ENCODE measurements around the gene RHO.
A peak's percentile ranks its signal among the peaks of the same experiment; 100 is the strongest.

RHO gene

GRCh38 chr3:129574206-129574605 is 45.8 kb downstream of the RHO start:
- no peaks in the 10 kb centered on the region for H3K9me3 ChIP-seq (ENCODE audit: insufficient read depth, low read length)
- no peaks in the 10 kb centered on the region for H3K9me2 ChIP-seq (replicated peaks; ENCODE audit: insufficient read depth, low read length)
- no peak overlapping the region for H2AFZ ChIP-seq (ENCODE audit: low read depth, low read length, severe bottlenecking)
- no peaks in the 10 kb centered on the region for H3F3A ChIP-seq (ENCODE audit: insufficient read depth)
- H3K4me3 ChIP-seq (ENCODE audit: insufficient read depth, low read length, poor library complexity, severe bottlenecking): no peak overlapping the region
- H4K20me1 ChIP-seq (ENCODE audit: low read depth, low read length): no peaks in the 10 kb centered on the region
- no peaks in the 10 kb centered on the region for H3K36me3 ChIP-seq (ENCODE audit: low read length)
- H3K79me2 ChIP-seq (ENCODE audit: insufficient read depth, low read length): no peaks in the 10 kb centered on the region
- H3K4me2 ChIP-seq (ENCODE audit: low read depth, low read length, poor library complexity, severe bottlenecking): no peak overlapping the region
- H3K27me3 ChIP-seq (ENCODE audit: low read length): no peaks in the 10 kb centered on the region
- no peak overlapping the region for H3K9ac ChIP-seq (ENCODE audit: low read length)
- TF ChIP-seq CTCF (IDR thresholded peaks at IDR 0.05; ENCODE audit: insufficient read depth, low read length, poor library complexity, severe bottlenecking) (no peak), EZH2phosphoT487 (conservative IDR thresholded peaks at IDR 0.05; ENCODE audit: low read length) (no peak)
- no peak overlapping the region for H3K27ac ChIP-seq (ENCODE audit: low read depth, low read length)

- no peak overlapping the region for H3K4me2 ChIP-seq (ENCODE audit: low read depth, low read length, poor library complexity, severe bottlenecking)
- H3F3A ChIP-seq (ENCODE audit: insufficient read depth): no peaks in the 10 kb centered on the region
- TF ChIP-seq CTCF (IDR thresholded peaks at IDR 0.05; ENCODE audit: insufficient read depth, low read length, poor library complexity, severe bottlenecking) (no peak), EZH2phosphoT487 (conservative IDR thresholded peaks at IDR 0.05; ENCODE audit: low read length) (no peak)
- no peaks in the 10 kb centered on the region for H3K27me3 ChIP-seq (ENCODE audit: low read length)
- H4K20me1 ChIP-seq (ENCODE audit: low read depth, low read length): no peaks in the 10 kb centered on the region
- no peak overlapping the region for H3K9ac ChIP-seq (ENCODE audit: low read length)
- H3K27ac ChIP-seq (ENCODE audit: low read depth, low read length): no peak overlapping the region
- no peaks in the 10 kb centered on the region for H3K9me2 ChIP-seq (replicated peaks; ENCODE audit: insufficient read depth, low read length)
- H3K4me3 ChIP-seq (ENCODE audit: insufficient read depth, low read length, poor library complexity, severe bottlenecking): no peak overlapping the region
- H3K9me3 ChIP-seq (ENCODE audit: insufficient read depth, low read length): no peaks in the 10 kb centered on the region
- no peaks in the 10 kb centered on the region for H3K36me3 ChIP-seq (ENCODE audit: low read length)
- H2AFZ ChIP-seq (ENCODE audit: low read depth, low read length, severe bottlenecking): no peak overlapping the region
- H3K79me2 ChIP-seq (ENCODE audit: insufficient read depth, low read length): no peaks in the 10 kb centered on the region
Measured at GRCh38 chr3:129575233-129575996, 47.0 kb downstream of the RHO start.

- no peak for TF ChIP-seq CTCF (IDR thresholded peaks at IDR 0.05; ENCODE audit: insufficient read depth, low read length, poor library complexity, severe bottlenecking)
- TF ChIP-seq EZH2phosphoT487 (conservative IDR thresholded peaks at IDR 0.05; ENCODE audit: low read length): no peak
- Histone ChIP-seq H3K4me2 (ENCODE audit: low read depth, low read length, poor library complexity, severe bottlenecking) (no peak overlapping the region), H3K9me2 (replicated peaks; ENCODE audit: insufficient read depth, low read length) (no peaks in the 10 kb centered on the region), H3F3A (ENCODE audit: insufficient read depth) (no peaks in the 10 kb centered on the region), H3K9me3 (ENCODE audit: insufficient read depth, low read length) (no peaks in the 10 kb centered on the region), H4K20me1 (ENCODE audit: low read depth, low read length) (no peaks in the 10 kb centered on the region), H3K27me3 (ENCODE audit: low read length) (no peaks in the 10 kb centered on the region), H3K4me3 (ENCODE audit: insufficient read depth, low read length, poor library complexity, severe bottlenecking) (no peak overlapping the region), H3K79me2 (ENCODE audit: insufficient read depth, low read length) (no peaks in the 10 kb centered on the region), H3K36me3 (ENCODE audit: low read length) (no peaks in the 10 kb centered on the region), H2AFZ (ENCODE audit: low read depth, low read length, severe bottlenecking) (no peak overlapping the region), H3K9ac (ENCODE audit: low read length) (no peak overlapping the region), H3K27ac (ENCODE audit: low read depth, low read length) (peak overlapping the region; percentile 83)
Measured at GRCh38 chr3:129575997-129576384, 47.6 kb downstream of the RHO start.
